ENCODE measurements around the gene PSMC3IP.
"Not testable (repeated sequence)": the region's sequence is repeated elsewhere in the genome, so short reads cannot be mapped to it uniquely, and the experiment has no call there.

The PSMC3IP gene

GRCh38 chr17:42559075-42559474 is 18.5 kb downstream of the PSMC3IP start:
- peak; percentile 45 for DNase-seq

- not testable (repeated sequence) for DNase-seq
Observed at GRCh38 chr17:42555961-42556617, 21.4 kb downstream of the PSMC3IP start.

- no peak for DNase-seq
Observed at GRCh38 chr17:42555122-42555622, 22.4 kb downstream of the PSMC3IP start.

- peak; percentile 77 for DNase-seq
Observed at GRCh38 chr17:42554250-42555121, 23.0 kb downstream of the PSMC3IP start.

- no peak for DNase-seq
Observed at GRCh38 chr17:42553866-42554249, 23.7 kb downstream of the PSMC3IP start.

GRCh38 chr17:42553161-42553818 is 24.2 kb downstream of the PSMC3IP start:
- no peak for DNase-seq

GRCh38 chr17:42552736-42553135 is 24.8 kb downstream of the PSMC3IP start, which contains the start of gene HSD17B1:
Gene HSD17B1, plus strand, starts transcription at chr17:42552923. Its CDS starts 11 bp downstream, at chr17:42552934.
- DNase-seq = not testable (repeated sequence)

GRCh38 chr17:42548993-42549755 is 28.4 kb downstream of the PSMC3IP start:
- DNase-seq = no peak

- DNase-seq = no peak
Observed at GRCh38 chr17:42548070-42548837, 29.3 kb downstream of the PSMC3IP start.

GRCh38 chr17:42547698-42548069 is 29.8 kb downstream of the PSMC3IP start:
- no peak for DNase-seq

GRCh38 chr17:42547001-42547461 is 30.5 kb downstream of the PSMC3IP start:
- no peak for DNase-seq

GRCh38 chr17:42545755-42546505 is 31.6 kb downstream of the PSMC3IP start:
- not testable (repeated sequence) for DNase-seq

GRCh38 chr17:42544874-42545283 is 32.6 kb downstream of the PSMC3IP start:
- no peak for DNase-seq

GRCh38 chr17:42543190-42544079 is 34.1 kb downstream of the PSMC3IP start:
- DNase-seq = no peak

GRCh38 chr17:42541041-42541833 is 36.3 kb downstream of the PSMC3IP start:
- no peak for DNase-seq

GRCh38 chr17:42540558-42540957 is 37.0 kb downstream of the PSMC3IP start:
- DNase-seq = not testable (repeated sequence)

GRCh38 chr17:42538482-42538881 is 39.0 kb downstream of the PSMC3IP start:
- DNase-seq = no peak

- no peak for DNase-seq
Observed at GRCh38 chr17:42537826-42538451, 39.6 kb downstream of the PSMC3IP start.
